Measurements from ENCODE around the gene HASPIN.

The HASPIN gene

DNA sequence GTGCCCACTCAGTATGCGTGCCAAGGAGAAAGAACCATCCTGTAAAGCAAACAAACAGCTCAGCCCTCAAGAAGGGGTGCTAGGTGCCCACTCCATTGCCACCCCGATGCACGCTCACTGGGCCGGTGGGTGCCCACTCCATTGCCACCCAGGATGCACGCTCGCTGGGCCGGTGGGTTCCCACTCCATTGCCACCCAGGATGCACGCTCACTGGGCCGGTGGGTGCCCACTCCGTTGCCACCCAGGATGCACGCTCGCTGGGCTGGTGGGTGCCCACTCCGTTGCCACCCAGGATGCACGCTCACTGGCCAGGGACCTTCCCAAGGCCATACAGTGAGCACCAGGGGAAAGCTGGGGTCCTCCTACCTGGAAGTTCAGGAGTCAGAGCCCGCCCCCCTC is 28.1 kb downstream of the HASPIN start:
- H3K4me3 ChIP-seq (ENCODE audit: insufficient read depth in 1 of 2, low read depth in 1 of 2, low read length in 2 of 2): no peak overlapping the region
- no peak overlapping the region for H2AFZ ChIP-seq (ENCODE audit: low read depth, low read length)
- peaks cover 11 to 59% of the 10 kb centered on the region in 2 experiments for H3K27me3 ChIP-seq (ENCODE audit: control insufficient read depth in 1 of 2, insufficient read depth in 1 of 2, low read length in 2 of 2)
- H3K79me1 ChIP-seq (replicated peaks; ENCODE audit: low read length, poor library complexity, severe bottlenecking): no peaks in the 10 kb centered on the region
- no peak overlapping the region for H2BK12ac ChIP-seq (ENCODE audit: low read length in 2 of 2)
- H3K23ac ChIP-seq (ENCODE audit: low read length in 2 of 2): no peak overlapping the region
- H3K18ac ChIP-seq (ENCODE audit: low read depth in 1 of 2, low read length in 2 of 2): no peak overlapping the region
- no peaks in the 10 kb centered on the region for H3K9me3 ChIP-seq (ENCODE audit: control insufficient read depth, low read length)
- no peak overlapping the region for H4K91ac ChIP-seq (ENCODE audit: low read length)
- H3K4ac ChIP-seq (ENCODE audit: low read depth in 1 of 2, low read length in 2 of 2): no peak overlapping the region
- no peak overlapping the region for H2BK120ac ChIP-seq (ENCODE audit: low read depth, low read length)
- no peak overlapping the region for H2BK15ac ChIP-seq (ENCODE audit: low read depth, poor library complexity, severe bottlenecking)
- H3K9ac ChIP-seq (ENCODE audit: low read length): no peak overlapping the region
- H2BK5ac ChIP-seq (ENCODE audit: low read depth, low read length, poor library complexity, severe bottlenecking): no peak overlapping the region
- H3K4me2 ChIP-seq (ENCODE audit: low read length, poor library complexity, severe bottlenecking): no peak overlapping the region
- DNase-seq: no peak
- no peak overlapping the region for H4K8ac ChIP-seq (ENCODE audit: low read length)
- H3K36me3 ChIP-seq (ENCODE audit: control insufficient read depth in 1 of 2, insufficient read depth in 2 of 2, low read depth in 1 of 2, low read length in 2 of 2): no peaks in the 10 kb centered on the region
- no peak overlapping the region for H3K14ac ChIP-seq (ENCODE audit: low read length in 2 of 2)
- 94% methylated on average over 15 of the region's 15 CpGs for WGBS
- H3K4me1 ChIP-seq (ENCODE audit: control insufficient read depth, insufficient read depth, low read depth, low read length): peaks cover 9% of the 10 kb centered on the region
- no peak overlapping the region for H3K27ac ChIP-seq (ENCODE audit: low read length, poor library complexity, severe bottlenecking)
- no peak overlapping the region for H2AK5ac ChIP-seq (ENCODE audit: low read length, severe bottlenecking)

DNA sequence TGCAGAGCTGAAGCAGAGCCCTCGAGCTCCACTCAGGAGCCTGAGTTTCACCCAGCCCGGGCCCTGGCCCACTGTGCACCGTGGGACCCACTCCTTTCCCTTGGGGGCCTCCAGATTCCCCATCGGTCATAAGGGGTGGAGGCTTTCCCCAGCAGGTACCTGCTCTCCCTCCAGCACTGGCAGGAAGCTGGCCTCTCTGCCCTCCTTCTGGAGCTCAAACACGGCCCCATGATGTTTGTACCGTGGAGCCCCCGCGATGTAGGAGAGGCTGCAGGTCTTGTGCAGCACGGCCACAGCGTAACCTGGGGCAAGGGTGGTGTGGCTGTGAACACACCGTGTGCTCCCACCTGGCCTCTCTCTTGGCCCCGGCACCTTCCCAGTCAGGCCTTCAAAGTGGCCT is 29.9 kb downstream of the HASPIN start:
- no peak overlapping the region for H4K8ac ChIP-seq (ENCODE audit: low read length)
- H2AK5ac ChIP-seq (ENCODE audit: low read length, severe bottlenecking): no peak overlapping the region
- no peak overlapping the region for H3K4ac ChIP-seq (ENCODE audit: low read depth in 1 of 2, low read length in 2 of 2)
- H2BK12ac ChIP-seq (ENCODE audit: low read length in 2 of 2): no peak overlapping the region
- H3K79me1 ChIP-seq (replicated peaks; ENCODE audit: low read length, poor library complexity, severe bottlenecking): no peaks in the 10 kb centered on the region
- peaks cover 17 to 54% of the 10 kb centered on the region in 2 experiments for H3K27me3 ChIP-seq (ENCODE audit: control insufficient read depth in 1 of 2, insufficient read depth in 1 of 2, low read length in 2 of 2)
- H3K9me3 ChIP-seq (ENCODE audit: control insufficient read depth, low read length): no peaks in the 10 kb centered on the region
- no peaks in the 10 kb centered on the region for H3K36me3 ChIP-seq (ENCODE audit: control insufficient read depth in 1 of 2, insufficient read depth in 2 of 2, low read depth in 1 of 2, low read length in 2 of 2)
- WGBS: 81% methylated on average over 11 of the region's 12 CpGs
- no peak overlapping the region for H2BK5ac ChIP-seq (ENCODE audit: low read depth, low read length, poor library complexity, severe bottlenecking)
- no peak for DNase-seq
- no peak overlapping the region for H3K9ac ChIP-seq (ENCODE audit: low read length)
- no peak overlapping the region for H3K4me2 ChIP-seq (ENCODE audit: low read length, poor library complexity, severe bottlenecking)
- H3K23ac ChIP-seq (ENCODE audit: low read length in 2 of 2): no peak overlapping the region
- H4K91ac ChIP-seq (ENCODE audit: low read length): no peak overlapping the region
- H3K14ac ChIP-seq (ENCODE audit: low read length in 2 of 2): no peak overlapping the region
- no peak overlapping the region for H3K18ac ChIP-seq (ENCODE audit: low read depth in 1 of 2, low read length in 2 of 2)
- peaks cover 9% of the 10 kb centered on the region for H3K4me1 ChIP-seq (ENCODE audit: control insufficient read depth, insufficient read depth, low read depth, low read length)
- H3K27ac ChIP-seq (ENCODE audit: low read length, poor library complexity, severe bottlenecking): no peak overlapping the region
- H2AFZ ChIP-seq (ENCODE audit: low read depth, low read length): no peak overlapping the region
- H2BK15ac ChIP-seq (ENCODE audit: low read depth, poor library complexity, severe bottlenecking): no peak overlapping the region
- H3K4me3 ChIP-seq (ENCODE audit: insufficient read depth in 1 of 2, low read depth in 1 of 2, low read length in 2 of 2): no peak overlapping the region
- no peak overlapping the region for H2BK120ac ChIP-seq (ENCODE audit: low read depth, low read length)

DNA sequence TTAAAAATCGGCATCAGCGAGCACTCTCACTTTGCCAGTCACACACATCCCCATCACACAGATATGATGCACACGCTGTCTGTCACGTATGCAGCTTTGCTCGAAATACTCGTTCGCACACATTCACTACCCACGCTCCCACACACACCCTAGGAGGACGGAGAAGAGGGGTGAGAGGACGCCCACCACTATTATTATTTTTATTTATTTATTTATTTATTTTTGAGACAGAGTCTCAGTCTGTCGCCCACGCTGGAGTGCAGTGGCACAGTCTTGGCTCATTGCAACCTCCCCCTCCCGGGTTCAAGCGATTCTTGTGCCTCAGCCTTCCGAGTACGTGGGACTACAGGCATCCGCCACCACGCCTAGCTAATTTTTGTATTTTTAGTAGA is 30.4 kb downstream of the HASPIN start:
- DNase-seq: no peak
- Histone ChIP-seq H4K91ac (ENCODE audit: low read length) (no peak overlapping the region), H3K4me3 (ENCODE audit: insufficient read depth in 1 of 2, low read depth in 1 of 2, low read length in 2 of 2) (no peak overlapping the region), H2BK12ac (ENCODE audit: low read length in 2 of 2) (no peak overlapping the region), H3K14ac (ENCODE audit: low read length in 2 of 2) (no peak overlapping the region), H3K4me1 (ENCODE audit: control insufficient read depth, insufficient read depth, low read depth, low read length) (peaks cover 9% of the 10 kb centered on the region), H2BK120ac (ENCODE audit: low read depth, low read length) (no peak overlapping the region), H3K9me3 (ENCODE audit: control insufficient read depth, low read length) (no peaks in the 10 kb centered on the region), H3K36me3 (ENCODE audit: control insufficient read depth in 1 of 2, insufficient read depth in 2 of 2, low read depth in 1 of 2, low read length in 2 of 2) (no peaks in the 10 kb centered on the region), H3K9ac (ENCODE audit: low read length) (no peak overlapping the region), H3K4me2 (ENCODE audit: low read length, poor library complexity, severe bottlenecking) (no peak overlapping the region), H2BK5ac (ENCODE audit: low read depth, low read length, poor library complexity, severe bottlenecking) (no peak overlapping the region), H3K18ac (ENCODE audit: low read depth in 1 of 2, low read length in 2 of 2) (no peak overlapping the region), H3K23ac (ENCODE audit: low read length in 2 of 2) (no peak overlapping the region), H3K79me1 (replicated peaks; ENCODE audit: low read length, poor library complexity, severe bottlenecking) (no peaks in the 10 kb centered on the region), H3K27me3 (ENCODE audit: control insufficient read depth in 1 of 2, insufficient read depth in 1 of 2, low read length in 2 of 2) (peaks cover 17 to 50% of the 10 kb centered on the region in 2 experiments), H2BK15ac (ENCODE audit: low read depth, poor library complexity, severe bottlenecking) (no peak overlapping the region), H3K27ac (ENCODE audit: low read length, poor library complexity, severe bottlenecking) (no peak overlapping the region), H2AFZ (ENCODE audit: low read depth, low read length) (no peak overlapping the region), H4K8ac (ENCODE audit: low read length) (no peak overlapping the region), H2AK5ac (ENCODE audit: low read length, severe bottlenecking) (no peak overlapping the region), H3K4ac (ENCODE audit: low read depth in 1 of 2, low read length in 2 of 2) (no peak overlapping the region)
- WGBS: 92% methylated on average over 15 of the region's 18 CpGs

DNA sequence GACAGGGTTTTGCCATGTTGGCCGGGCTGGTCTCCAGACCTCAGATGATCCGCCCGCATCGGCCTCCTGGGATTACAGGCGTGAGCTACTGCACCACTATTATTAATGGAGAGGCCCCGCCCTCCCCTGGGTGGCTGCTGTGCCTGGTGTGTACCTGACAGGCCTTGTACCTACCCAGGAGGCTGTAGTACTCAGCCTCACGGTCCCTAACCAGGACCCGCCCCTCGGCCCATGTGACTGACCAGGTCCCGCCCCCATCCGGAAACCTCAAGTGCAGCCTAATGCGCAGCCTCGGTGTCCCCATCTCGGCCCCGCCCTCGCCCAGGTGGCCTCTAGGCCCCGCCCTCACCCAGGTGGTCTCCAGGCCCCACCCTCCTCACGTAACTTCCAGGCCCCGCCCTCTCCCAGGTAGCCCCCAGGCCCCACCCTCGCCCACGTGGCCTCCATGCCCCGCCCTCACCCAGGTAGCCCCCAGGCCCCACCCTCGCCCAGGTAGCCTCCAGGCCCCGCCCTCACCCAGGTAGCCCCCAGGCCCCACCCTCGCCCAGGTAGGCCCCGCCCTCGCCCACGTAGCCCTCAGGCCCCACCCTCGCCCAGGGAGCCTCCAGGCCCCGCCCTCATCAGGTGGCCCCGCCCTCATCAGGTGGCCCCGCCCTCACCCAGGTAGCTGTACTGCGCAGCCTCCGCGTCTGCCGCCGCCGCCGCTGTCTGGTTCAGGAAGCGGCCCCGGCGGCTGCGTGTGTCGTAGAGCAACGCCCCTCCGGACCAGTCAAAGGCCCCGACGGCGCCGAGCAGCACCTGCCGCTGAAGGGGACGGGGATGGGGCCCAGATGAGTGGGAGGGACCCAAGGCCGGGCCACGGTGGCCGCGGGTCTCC is 31.0 kb downstream of the HASPIN start:
- WGBS: 10% methylated on average over 46 of the region's 56 CpGs
- Histone ChIP-seq H2BK5ac (ENCODE audit: low read depth, low read length, poor library complexity, severe bottlenecking) (no peak overlapping the region), H3K27ac (ENCODE audit: low read length, poor library complexity, severe bottlenecking) (no peak overlapping the region), H3K4me2 (ENCODE audit: low read length, poor library complexity, severe bottlenecking) (peak overlapping the region; percentile 53), H2BK12ac (ENCODE audit: low read length in 2 of 2) (no peak overlapping the region), H3K9ac (ENCODE audit: low read length) (no peak overlapping the region), H4K91ac (ENCODE audit: low read length) (no peak overlapping the region), H2AFZ (ENCODE audit: low read depth, low read length) (no peak overlapping the region), H3K23ac (ENCODE audit: low read length in 2 of 2) (no peak overlapping the region), H3K18ac (ENCODE audit: low read depth in 1 of 2, low read length in 2 of 2) (no peak overlapping the region), H3K79me1 (replicated peaks; ENCODE audit: low read length, poor library complexity, severe bottlenecking) (no peaks in the 10 kb centered on the region), H3K14ac (ENCODE audit: low read length in 2 of 2) (no peak overlapping the region), H4K8ac (ENCODE audit: low read length) (peak overlapping the region; percentile 7), H3K9me3 (ENCODE audit: control insufficient read depth, low read length) (peaks cover 5% of the 10 kb centered on the region), H3K27me3 (ENCODE audit: control insufficient read depth in 1 of 2, insufficient read depth in 1 of 2, low read length in 2 of 2) (peaks cover 17 to 53% of the 10 kb centered on the region in 2 experiments), H3K4me3 (ENCODE audit: insufficient read depth in 1 of 2, low read depth in 1 of 2, low read length in 2 of 2) (no peak overlapping the region), H3K36me3 (ENCODE audit: control insufficient read depth in 1 of 2, insufficient read depth in 2 of 2, low read depth in 1 of 2, low read length in 2 of 2) (no peaks in the 10 kb centered on the region), H3K4ac (ENCODE audit: low read depth in 1 of 2, low read length in 2 of 2) (no peak overlapping the region), H3K4me1 (ENCODE audit: control insufficient read depth, insufficient read depth, low read depth, low read length) (peaks cover 9% of the 10 kb centered on the region), H2AK5ac (ENCODE audit: low read length, severe bottlenecking) (no peak overlapping the region), H2BK15ac (ENCODE audit: low read depth, poor library complexity, severe bottlenecking) (no peak overlapping the region), H2BK120ac (ENCODE audit: low read depth, low read length) (no peak overlapping the region)
- DNase-seq: no peak
